ENCODE data around the gene YEATS4.

- TF ChIP-seq POLR2AphosphoS5 (IDR thresholded peaks at IDR 0.05) (no peak), CTCF (IDR thresholded peaks at IDR 0.05 in 8 of 11, conservative IDR thresholded peaks at IDR 0.05 in 3 of 11) (no peak)
These were observed 46.0 kb downstream of the YEATS4 start for GRCh38 chr12:69405566-69405865.
